K562 (cell line): Measurements from ENCODE around the gene MYCBP. TPM values are rescaled to one million over a fixed set of nuclear protein-coding genes. Genes with fewer than 3 reads are reported as not detected.

Experiments used
- ARID1B ChIP-seq: fragments of 450-650 bp; IDR thresholded peaks from 2 replicates; pipeline ENCODE4 v1.6.1; 2016; ENCODE audit warnings: antibody characterized with exemption, mild to moderate bottlenecking, inconsistent platforms
- ATF1 ChIP-seq, 2 experiments: fragments of 450-650 bp in 1 of 2; IDR thresholded peaks; 2 replicates each; pipeline ENCODE4 v1.6.1; 2016; ENCODE audit warnings: missing compliant biosample characterization in 1 of 2, missing genetic modification characterization in 1 of 2
- CBFA2T2 ChIP-seq: fragments of 450-650 bp; conservative IDR thresholded peaks from 2 replicates; pipeline ENCODE4 v1.6.1; 2017; ENCODE audit warnings: mild to moderate bottlenecking
- CBX8 ChIP-seq: fragments of 200-600 bp; sonication (generic); IDR thresholded peaks from 2 replicates; pipeline ENCODE4 v1.6.1; 2012; ENCODE audit warnings: borderline replicate concordance, mixed run types, low read depth, mild to moderate bottlenecking, moderate library complexity, mixed read lengths, low read length, control low read depth, inconsistent platforms; ENCODE audit not compliant: poor library complexity, severe bottlenecking; ENCODE audit errors: extremely low read depth
- DPF2 ChIP-seq: fragments of 450-650 bp; IDR thresholded peaks from 2 replicates; pipeline ENCODE4 v1.6.1; 2016
- ELF1 ChIP-seq: fragments of 200-800 bp; sonication (Bioruptor generic); IDR thresholded peaks from 2 replicates; pipeline ENCODE4 v1.6.1; 2016; ENCODE audit warnings: missing genetic modification characterization, missing compliant biosample characterization
- ERF ChIP-seq: fragments of 450-650 bp; formaldehyde crosslinking; IDR thresholded peaks from 2 replicates; pipeline ENCODE4 v1.4.0; 2020; ENCODE audit warnings: mild to moderate bottlenecking, mixed read lengths
- FOXK1 ChIP-seq: sonication (generic); formaldehyde crosslinking; IDR thresholded peaks from 2 replicates; pipeline ENCODE4 v1.8.0; 2022; ENCODE audit warnings: missing genetic modification reagents, mild to moderate bottlenecking, borderline replicate concordance
- GATAD2A ChIP-seq: fragments of 450-650 bp; IDR thresholded peaks from 2 replicates; pipeline ENCODE4 v1.6.1; 2017
- GTF2A2 ChIP-seq: IDR thresholded peaks from 2 replicates; pipeline ENCODE4 v1.6.1; 2016; ENCODE audit warnings: mild to moderate bottlenecking, missing genetic modification characterization, missing compliant biosample characterization
- GTF2F1 ChIP-seq: IDR thresholded peaks from 2 replicates; pipeline ENCODE4 v1.6.1; 2011; ENCODE audit warnings: low read depth, low read length, improper control_type of control experiment
- HMG20B ChIP-seq: fragments of 250-450 bp; sonication (Bioruptor Pico); IDR thresholded peaks from 2 replicates; pipeline ENCODE4 v1.5.0; 2021; ENCODE audit warnings: mild to moderate bottlenecking
- MAZ ChIP-seq, 2 experiments: fragments of 450-650 bp in 1 of 2; sonication (generic) in 1 of 2; formaldehyde crosslinking; IDR thresholded peaks in 1 of 2; conservative IDR thresholded peaks in 1 of 2; 2 replicates each; pipeline versions ENCODE4 v1.4.0 to v1.5.0; 2020; ENCODE audit warnings: mild to moderate bottlenecking in 1 of 2, missing genetic modification reagents in 1 of 2
- MYC ChIP-seq, 2 experiments: fragments of 250-450 bp in 1 of 2; sonication (Bioruptor Pico) in 1 of 2; IDR thresholded peaks; 2 replicates each; pipeline versions ENCODE4 v1.5.1 to v1.6.1; 2012 to 2021; ENCODE audit warnings: low read depth in 2 of 2, borderline replicate concordance in 1 of 2, improper control_type of control experiment in 1 of 2, low read length in 1 of 2, mild to moderate bottlenecking in 1 of 2, moderate library complexity in 1 of 2
- NCOA2 ChIP-seq, 2 experiments: fragments of 450-650 bp; IDR thresholded peaks; 2 replicates each; pipeline ENCODE4 v1.6.1; 2018; ENCODE audit warnings: mild to moderate bottlenecking in 2 of 2, moderate library complexity in 1 of 2; ENCODE audit not compliant: partially characterized antibody in 2 of 2
- PPARD ChIP-seq: fragments of 250-450 bp; sonication (Bioruptor Pico); IDR thresholded peaks from 2 replicates; pipeline ENCODE4 v1.8.0; 2022; ENCODE audit warnings: inconsistent platforms, mild to moderate bottlenecking, moderate library complexity
- SIN3A ChIP-seq, 2 experiments: fragments of 150-350 bp in 1 of 2; IDR thresholded peaks; 2 replicates each; pipeline ENCODE4 v1.6.1; 2011 to 2016; ENCODE audit warnings: borderline replicate concordance in 2 of 2, low read depth in 2 of 2, low read length in 2 of 2, mild to moderate bottlenecking in 2 of 2, moderate library complexity in 2 of 2; ENCODE audit not compliant: control insufficient read depth in 1 of 2
- ZFX ChIP-seq: sonication (generic); formaldehyde crosslinking; IDR thresholded peaks from 2 replicates; pipeline ENCODE4 v1.8.0; 2022; ENCODE audit warnings: mild to moderate bottlenecking, missing genetic modification reagents, moderate library complexity
- ZNF589 ChIP-seq: fragments of 200-800 bp; sonication (Bioruptor generic); IDR thresholded peaks from 2 replicates; pipeline ENCODE4 v1.6.1; 2016; ENCODE audit warnings: low read depth, missing genetic modification characterization, missing compliant biosample characterization
- polyA plus RNA-seq, 8 experiments: library from polyadenylated mRNA; depleted of rRNA in 4 of 8; stranded (reverse) in 5 of 8; unstranded in 3 of 8; fragments of >200 nt; fragmentation: Nextera tagmentation in 2 of 8; fragmentation: Illumina TruSeq in 1 of 8; extraction: Ambion mirVana in 2 of 8; extraction: Trizol in 1 of 8; gene quantifications; 2 replicates each; pipeline versions ENCODE4 v1.2.1 to v1.2.3, GENCODE V29; 2011 to 2014; ENCODE audit warnings: inconsistent platforms in 1 of 8, missing spikeins in 1 of 8
- total RNA-seq, 7 experiments: library from RNA; depleted of rRNA in 6 of 7; stranded (reverse); fragments of >200 nt in 6 of 7; fragmentation: Illumina TruSeq in 2 of 7; extraction: Trizol in 2 of 7; gene quantifications; 2 replicates each; pipeline versions ENCODE4 v1.2.1 to v1.2.3, GENCODE V29; 2011 to 2021; ENCODE audit warnings: low replicate concordance in 1 of 7
- TF ChIP-seq, protein P1 (sequence below): fragments of 450-650 bp; IDR thresholded peaks from 2 replicates; pipeline ENCODE4 v1.6.1; 2018; ENCODE audit not compliant: partially characterized antibody
- TF ChIP-seq, protein P2 (sequence below): fragments of 250-450 bp; sonication (Bioruptor Pico); IDR thresholded peaks from 2 replicates; pipeline ENCODE4 v1.5.0; 2021; ENCODE audit warnings: mild to moderate bottlenecking, moderate library complexity

Gene MYCBP
- total and polyA plus RNA-seq, 9 of the 15 experiments (the other 6 are each of a cell fraction or from before 2014, with no cell fraction given) = 32.3 to 253 (median 72.9) TPM

GRCh38 chr1:38915352-38915948, 42.3 kb upstream of the MYCBP start (continued):
- TF ChIP-seq, protein P1, sequence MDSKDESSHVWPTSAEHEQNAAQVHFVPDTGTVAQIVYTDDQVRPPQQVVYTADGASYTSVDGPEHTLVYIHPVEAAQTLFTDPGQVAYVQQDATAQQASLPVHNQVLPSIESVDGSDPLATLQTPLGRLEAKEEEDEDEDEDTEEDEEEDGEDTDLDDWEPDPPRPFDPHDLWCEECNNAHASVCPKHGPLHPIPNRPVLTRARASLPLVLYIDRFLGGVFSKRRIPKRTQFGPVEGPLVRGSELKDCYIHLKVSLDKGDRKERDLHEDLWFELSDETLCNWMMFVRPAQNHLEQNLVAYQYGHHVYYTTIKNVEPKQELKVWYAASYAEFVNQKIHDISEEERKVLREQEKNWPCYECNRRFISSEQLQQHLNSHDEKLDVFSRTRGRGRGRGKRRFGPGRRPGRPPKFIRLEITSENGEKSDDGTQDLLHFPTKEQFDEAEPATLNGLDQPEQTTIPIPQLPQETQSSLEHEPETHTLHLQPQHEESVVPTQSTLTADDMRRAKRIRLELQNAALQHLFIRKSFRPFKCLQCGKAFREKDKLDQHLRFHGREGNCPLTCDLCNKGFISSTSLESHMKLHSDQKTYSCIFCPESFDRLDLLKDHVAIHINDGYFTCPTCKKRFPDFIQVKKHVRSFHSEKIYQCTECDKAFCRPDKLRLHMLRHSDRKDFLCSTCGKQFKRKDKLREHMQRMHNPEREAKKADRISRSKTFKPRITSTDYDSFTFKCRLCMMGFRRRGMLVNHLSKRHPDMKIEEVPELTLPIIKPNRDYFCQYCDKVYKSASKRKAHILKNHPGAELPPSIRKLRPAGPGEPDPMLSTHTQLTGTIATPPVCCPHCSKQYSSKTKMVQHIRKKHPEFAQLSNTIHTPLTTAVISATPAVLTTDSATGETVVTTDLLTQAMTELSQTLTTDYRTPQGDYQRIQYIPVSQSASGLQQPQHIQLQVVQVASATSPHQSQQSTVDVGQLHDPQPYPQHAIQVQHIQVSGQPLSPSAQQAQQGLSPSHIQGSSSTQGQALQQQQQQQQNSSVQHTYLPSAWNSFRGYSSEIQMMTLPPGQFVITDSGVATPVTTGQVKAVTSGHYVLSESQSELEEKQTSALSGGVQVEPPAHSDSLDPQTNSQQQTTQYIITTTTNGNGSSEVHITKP = peak; percentile 88
- peak; percentile 58; the same call in 1 of the 2 replicates for TF ChIP-seq MYC (IDR thresholded peaks at IDR 0.05; ENCODE audit: low read depth, low read length)
- no peak for TF ChIP-seq MYC (CRISPR knock-in tag; IDR thresholded peaks at IDR 0.05; ENCODE audit: borderline replicate concordance, low read depth)
- no peak for TF ChIP-seq HMG20B (CRISPR knock-in tag)
- no peak for TF ChIP-seq ZNF589
- peak in 1 of 2 experiments; percentile 56; a peak in 2 of 4 replicates for TF ChIP-seq MAZ (CRISPR knock-in tag; conservative IDR thresholded peaks at IDR 0.05 in 1 of 2, IDR thresholded peaks at IDR 0.05 in 1 of 2)
- TF ChIP-seq ATF1 (CRISPR knock-in tag; IDR thresholded peaks at IDR 0.05) = no peak
- peak; percentile 67 for TF ChIP-seq ATF1 (tag; IDR thresholded peaks at IDR 0.05)
- TF ChIP-seq ZFX (CRISPR knock-in tag) = 0 out of 2 replicates have a peak, but pooled peaks have one; percentile 38
- TF ChIP-seq FOXK1 (CRISPR knock-in tag) = no peak
- TF ChIP-seq SIN3A (IDR thresholded peaks at IDR 0.05; ENCODE audit: borderline replicate concordance in 2 of 2, control insufficient read depth in 1 of 2, low read depth in 2 of 2, low read length in 2 of 2) = peak in 1 of 2 experiments; percentile 83; a peak in 1 of 4 replicates
- no peak for TF ChIP-seq ELF1 (tag)
- TF ChIP-seq GTF2F1 = no peak
- TF ChIP-seq GATAD2A = no peak; the same call in none of the 2 replicates
- no peak for TF ChIP-seq PPARD (CRISPR knock-in tag)
- peak; percentile 96 for TF ChIP-seq DPF2
- no peak for TF ChIP-seq CBX8
- TF ChIP-seq ARID1B = peak; percentile 99
- no peak for TF ChIP-seq ERF (CRISPR knock-in tag)
- peak; percentile 98 for TF ChIP-seq CBFA2T2
- no peak for TF ChIP-seq NCOA2 (IDR thresholded peaks at IDR 0.05; ENCODE audit: partially characterized antibody in 2 of 2)
- TF ChIP-seq, protein P2, sequence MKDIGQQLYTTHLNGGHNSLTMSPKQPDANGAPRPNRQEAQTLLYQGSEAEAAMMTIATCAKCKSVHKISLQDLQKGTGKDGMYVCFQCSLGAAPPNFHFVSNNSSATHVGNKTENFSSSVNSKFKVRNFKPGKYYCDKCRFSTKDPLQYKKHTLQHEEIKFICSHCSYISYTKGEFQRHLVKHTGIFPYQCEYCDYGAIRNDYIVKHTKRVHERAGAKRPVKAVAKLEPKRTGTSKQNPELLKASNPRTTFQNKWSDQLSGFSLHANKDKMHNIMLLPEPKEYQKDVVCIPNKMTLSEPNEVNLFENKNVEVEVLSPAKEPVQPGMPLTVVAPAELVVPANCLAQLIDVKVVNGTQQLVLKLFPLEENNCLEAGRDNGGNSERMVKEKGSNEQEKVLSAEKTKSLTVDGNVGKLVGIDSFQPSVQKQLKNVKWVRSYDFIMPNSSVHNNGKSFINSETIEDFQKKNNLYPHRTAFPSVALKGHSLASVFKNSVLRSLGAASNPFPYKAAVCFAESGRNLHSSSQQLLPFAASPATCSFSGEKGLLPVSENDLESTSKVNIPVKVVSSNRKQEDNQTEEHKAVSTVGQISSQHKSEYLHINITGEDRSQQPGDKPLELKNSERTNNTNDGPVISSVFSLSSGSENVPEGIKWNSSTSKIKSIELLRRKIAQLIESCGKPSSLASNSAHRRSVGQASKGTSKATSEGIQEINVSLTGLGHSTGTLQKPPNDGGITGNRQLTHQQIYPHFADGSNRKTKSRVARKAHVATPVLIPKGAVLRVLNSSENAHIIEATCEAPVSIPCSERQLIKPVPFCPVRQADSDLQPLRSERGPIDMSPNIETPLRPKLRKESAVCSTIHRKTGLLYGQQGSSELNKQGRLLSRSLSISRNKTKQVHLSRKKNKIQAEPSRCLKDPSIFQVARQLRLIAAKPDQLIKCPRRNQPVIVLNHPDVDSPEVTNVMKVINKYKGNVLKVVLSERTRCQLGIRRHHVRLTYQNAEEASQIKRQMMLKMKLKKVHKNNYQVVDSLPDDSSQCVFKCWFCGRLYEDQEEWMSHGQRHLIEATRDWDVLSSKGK (CRISPR knock-in tag) = no peak
- no peak for TF ChIP-seq GTF2A2 (tag)
